ENCODE measurements around the gene LDLRAP1. TPM values are rescaled to one million over a fixed set of nuclear protein-coding genes. Genes with fewer than 3 reads are reported as not detected.

LDLRAP1 gene
- total and polyA plus RNA-seq, 2 donors (not counting 3 experiments of a cell fraction or from before 2014, with no cell fraction given) = 23.1 to 24.7 TPM

GRCh38 chr1:25577134-25577920 lies 33.9 kb downstream of the LDLRAP1 start:
- no peak for FAIRE-seq
- BruUV-seq (replicated peaks) = no TSS peak
- TF ChIP-seq FOS (IDR thresholded peaks at IDR 0.05; ENCODE audit: borderline replicate concordance, insufficient read depth, low read length) (no peak), CTCF (IDR thresholded peaks at IDR 0.05; ENCODE audit: extremely low read depth in 1 of 2, insufficient read depth in 1 of 2, low read depth in 1 of 2, low read length in 2 of 2) (no peak), MAX (IDR thresholded peaks at IDR 0.05; ENCODE audit: insufficient read depth, insufficient read length) (no peak), GATA2 (IDR thresholded peaks at IDR 0.05; ENCODE audit: insufficient read depth, insufficient read length, low read depth, low read length) (no peak), EZH2 (IDR thresholded peaks at IDR 0.05; ENCODE audit: borderline replicate concordance, low read depth, low read length, severe bottlenecking) (no peak), JUN (IDR thresholded peaks at IDR 0.05; ENCODE audit: borderline replicate concordance, insufficient read depth, insufficient read length, low read depth) (no peak), POLR2AphosphoS5 (IDR thresholded peaks at IDR 0.05; ENCODE audit: insufficient read depth, low read depth, low read length) (no peak), MYC (IDR thresholded peaks at IDR 0.05; ENCODE audit: low read depth, low read length) (no peak), POLR2A (IDR thresholded peaks at IDR 0.05; ENCODE audit: low read depth, low read length) (no peak)
- Histone ChIP-seq H3K27ac (ENCODE audit: insufficient read depth, low read depth, low read length) (no peak overlapping the region), H3K9ac (replicated peaks; ENCODE audit: extremely low read depth, insufficient read depth, low read length) (no peak overlapping the region), H3K4me2 (ENCODE audit: insufficient read depth, low read length) (no peak overlapping the region), H3K4me1 (ENCODE audit: control insufficient read depth, extremely low read depth, insufficient read depth, low read length) (no peaks in the 10 kb centered on the region), H3K9me1 (replicated peaks; ENCODE audit: control insufficient read depth, extremely low read depth, insufficient read depth, low read length) (no peaks in the 10 kb centered on the region), H2AFZ (ENCODE audit: low read depth, low read length) (no peak overlapping the region), H3K27me3 (ENCODE audit: control insufficient read depth in 2 of 2, insufficient read depth in 2 of 2, low read length in 2 of 2) (peaks cover 4 to 9% of the 10 kb centered on the region in 2 experiments), H3K79me2 (ENCODE audit: control insufficient read depth, insufficient read depth, low read length) (no peaks in the 10 kb centered on the region), H4K20me1 (replicated peaks; ENCODE audit: control insufficient read depth, extremely low read depth, insufficient read depth, low read length) (no peaks in the 10 kb centered on the region), H3K36me3 (ENCODE audit: control insufficient read depth in 2 of 2, extremely low read depth in 1 of 2, insufficient read depth in 2 of 2, low read length in 2 of 2) (no peaks in the 10 kb centered on the region), H3K4me3 (replicated peaks in 1 of 3; ENCODE audit: insufficient read depth in 1 of 3, low read depth in 1 of 3, low read length in 3 of 3) (no peak overlapping the region), H3K9me3 (replicated peaks; ENCODE audit: control insufficient read depth, insufficient read depth, low read length) (no peaks in the 10 kb centered on the region)
- intact Hi-C loops (cut with micrococcal nuclease) (no loop called here), dilution Hi-C loops (cut with MboI; ENCODE audit: extremely low pct_ligation_motif_present, low sequenced_read_pairs) (no loop called here)
- POLR2A ChIA-PET = no interaction called here
- CTCF ChIA-PET = interaction anchor here (0.8 kb wide), 2 partner anchors 12 to 28 kb away, joined by 3 read pairs; no protein-coding TSS in a partner anchor
- DNase-seq (ENCODE audit: low read depth, low spot score) = no peak

All from endothelial cell of umbilical vein (primary cell).